GM19193 (cell line): ENCODE data around the gene TNNT1.

Experiments used
- POLR2A ChIP-seq: IDR thresholded peaks from 4 replicates; pipeline ENCODE4 v1.6.1; 2011; ENCODE audit not compliant: insufficient read depth, insufficient read length; ENCODE audit errors: extremely low read depth

TNNT1 gene

GRCh38 chr19:55173714-55174409 is 24.9 kb upstream of the TNNT1 start:
- TF ChIP-seq POLR2A: no peak

GRCh38 chr19:55173186-55173713 is 24.2 kb upstream of the TNNT1 start:
- no peak for TF ChIP-seq POLR2A

- no peak for TF ChIP-seq POLR2A
These were observed 23.7 kb upstream of the TNNT1 start for GRCh38 chr19:55172741-55173140.

GRCh38 chr19:55171440-55171839 is 22.4 kb upstream of the TNNT1 start:
- TF ChIP-seq POLR2A: no peak

DNA sequence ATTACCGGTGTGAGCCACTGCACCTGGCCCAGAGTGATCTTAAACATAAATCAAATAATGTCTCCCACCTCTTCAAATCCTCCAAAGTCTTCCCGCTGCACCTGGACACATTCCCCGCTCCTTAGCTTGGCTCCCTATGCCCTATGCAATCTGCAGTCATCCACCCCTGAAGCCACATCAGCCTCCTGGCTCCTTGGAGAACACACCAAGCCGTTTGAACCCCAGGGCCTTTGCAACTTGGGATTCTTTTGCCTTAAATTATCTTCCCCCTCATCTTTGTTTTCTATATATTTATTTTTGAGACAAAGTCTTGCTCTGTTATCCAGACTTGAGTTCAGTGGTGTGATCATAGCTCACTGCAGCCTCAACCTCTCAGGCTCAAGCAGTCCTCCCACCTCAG is 20.1 kb upstream of the TNNT1 start:
- TF ChIP-seq POLR2A: no peak

DNA sequence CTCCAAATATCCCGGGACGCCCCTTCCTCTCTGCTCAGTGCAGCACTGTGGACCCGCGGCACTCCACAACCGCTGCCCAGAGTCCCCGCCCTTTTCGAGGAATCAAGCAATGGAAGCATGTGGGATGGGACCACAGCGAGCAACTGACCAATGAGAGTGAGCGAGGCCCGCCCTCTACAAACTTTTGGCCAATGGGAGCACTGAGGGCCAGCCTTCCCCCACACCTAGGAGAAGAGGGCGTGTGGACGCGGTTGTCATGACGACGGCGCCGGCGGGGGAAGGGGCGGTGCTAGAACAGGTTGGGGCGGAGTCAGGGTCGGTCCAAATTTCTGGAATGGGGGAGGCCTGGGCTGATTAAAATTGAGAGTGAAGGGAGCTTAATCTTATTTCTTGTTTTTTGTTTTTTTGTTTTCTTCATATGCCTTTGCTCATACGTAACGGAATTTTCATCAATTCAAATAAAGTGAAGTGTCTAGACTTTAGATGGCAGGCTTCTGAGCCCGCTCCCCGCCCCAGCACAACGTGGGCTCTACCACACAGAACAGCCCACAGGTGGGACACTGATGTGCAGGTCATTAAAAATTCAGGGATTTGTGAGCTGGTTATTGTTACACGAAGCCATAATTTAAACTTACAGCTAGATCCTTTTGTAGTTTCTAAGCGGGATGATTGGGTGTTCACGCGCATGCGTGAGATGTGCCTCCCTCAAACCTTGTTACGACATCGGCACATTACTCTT is 17.7 kb upstream of the TNNT1 start, which contains the start of gene DNAAF3:
Gene DNAAF3, minus strand, starts transcription at position 84 of the 739 bp plus-strand sequence. CDS start 200 bp downstream, outside the sequence.
- no peak for TF ChIP-seq POLR2A

DNA sequence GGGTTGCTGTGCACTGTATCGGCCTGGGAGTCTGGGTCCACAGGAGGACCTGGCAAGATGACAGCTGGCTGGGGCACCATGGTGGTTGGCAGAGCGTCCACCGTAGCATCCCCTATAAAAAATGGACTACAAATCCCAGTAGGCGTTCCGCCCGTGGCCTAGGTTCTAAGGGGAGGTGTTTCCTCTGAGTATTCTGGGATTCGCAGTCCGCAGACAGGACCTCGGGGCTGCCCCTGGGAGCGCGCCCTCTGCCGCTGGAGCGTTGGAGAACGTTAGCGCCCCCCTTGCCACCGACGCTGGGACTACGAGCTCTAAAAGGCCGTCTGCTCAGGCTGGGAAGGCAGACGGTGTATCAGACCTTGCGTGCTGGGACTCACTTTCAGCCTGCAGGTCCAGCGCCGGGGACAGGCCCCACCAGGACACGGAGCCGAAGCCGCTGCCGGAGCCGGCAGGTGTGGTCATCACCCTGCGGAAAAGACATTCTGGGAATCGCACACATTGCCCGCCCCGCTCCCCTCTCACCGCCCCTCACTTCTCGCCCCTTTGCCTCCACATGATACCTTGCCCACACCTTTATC is 17.0 kb upstream of the TNNT1 start:
- no peak for TF ChIP-seq POLR2A

- TF ChIP-seq POLR2A: no peak
These were observed 12.7 kb upstream of the TNNT1 start for GRCh38 chr19:55161571-55162322.

DNA sequence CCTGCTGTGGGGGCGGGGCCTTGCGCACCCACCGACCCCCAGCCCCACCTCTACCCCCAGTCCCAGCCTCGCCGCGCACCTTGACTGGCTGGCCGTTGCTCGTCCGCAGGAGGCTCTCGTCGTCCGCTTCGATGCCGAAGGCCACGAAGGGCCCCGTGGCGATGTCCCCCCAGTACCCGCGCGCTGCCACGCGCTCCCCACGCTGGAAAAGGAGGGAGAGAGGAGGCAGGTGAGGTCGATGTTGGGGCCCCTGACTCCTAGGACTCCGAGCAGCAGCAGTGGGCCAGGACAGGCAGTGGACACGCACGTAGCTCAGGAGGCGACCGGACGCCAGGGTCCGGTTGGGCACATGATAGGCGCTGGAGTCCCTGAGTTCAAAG is 12.0 kb upstream of the TNNT1 start:
- no peak for TF ChIP-seq POLR2A

- no peak for TF ChIP-seq POLR2A
These were observed 11.4 kb upstream of the TNNT1 start for GRCh38 chr19:55160128-55160985.

- TF ChIP-seq POLR2A: no peak
These were observed 10.1 kb upstream of the TNNT1 start for GRCh38 chr19:55158848-55159749.

DNA sequence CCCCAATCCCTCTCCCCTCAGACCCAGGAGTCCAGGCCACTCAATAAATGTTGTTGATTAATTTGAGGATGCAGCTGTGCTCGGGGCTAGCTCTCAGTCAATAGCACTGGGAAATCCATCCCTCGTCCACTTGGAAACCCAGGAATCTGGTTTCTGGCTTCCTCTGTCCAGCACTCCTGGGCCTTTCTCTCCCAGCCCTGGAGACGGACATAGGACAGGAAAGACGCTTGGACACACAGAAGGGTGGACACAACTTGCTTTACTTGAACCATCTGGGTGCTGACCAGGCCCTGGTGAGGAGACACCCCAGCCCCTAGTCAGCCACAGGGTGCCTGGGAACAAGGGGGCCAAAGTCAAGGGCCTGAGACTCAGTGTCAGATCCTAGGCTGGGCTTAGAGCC is 9.4 kb upstream of the TNNT1 start:
- TF ChIP-seq POLR2A: no peak

DNA sequence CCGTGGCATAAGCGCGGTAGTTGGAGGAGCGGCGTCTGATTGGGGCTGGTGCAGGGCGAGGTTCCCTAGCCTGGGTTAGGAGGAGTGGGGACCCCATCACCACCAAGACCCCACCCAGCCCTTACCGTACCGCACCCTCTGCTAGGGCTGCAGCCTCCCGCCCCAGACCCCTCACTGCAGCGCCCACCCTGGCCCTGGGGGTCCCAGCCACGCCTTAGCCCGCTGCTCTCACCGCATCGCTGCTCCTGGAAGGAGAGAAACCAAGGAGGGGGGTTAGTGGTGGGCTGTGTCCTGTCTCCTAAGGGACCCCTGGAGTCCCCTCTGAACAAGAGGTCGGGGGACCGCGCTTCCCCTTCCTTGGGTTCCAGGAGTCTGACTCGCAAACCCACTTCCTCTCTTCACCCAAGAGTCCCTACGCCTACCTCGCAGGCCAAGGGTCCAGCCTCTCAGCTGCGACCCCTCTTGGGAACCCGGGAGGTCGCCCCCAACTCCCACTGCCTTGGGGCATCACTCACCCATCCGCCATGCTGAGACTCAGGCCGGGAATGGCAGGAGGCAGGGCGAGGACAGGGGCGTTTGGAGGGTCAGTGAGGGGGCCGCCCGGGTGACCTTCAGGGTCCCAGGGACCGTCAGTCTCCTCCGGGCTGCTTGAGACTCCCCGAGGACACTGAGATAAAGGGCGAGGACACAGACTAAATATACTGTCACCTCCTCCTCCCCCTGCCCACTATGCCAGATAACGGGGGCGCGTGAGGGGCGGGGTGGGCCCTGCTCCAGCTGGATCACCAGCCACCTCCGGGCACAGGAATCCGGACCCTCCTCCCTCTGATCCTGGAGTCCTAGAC is 8.3 kb upstream of the TNNT1 start, which contains the start of gene TNNI3:
Gene TNNI3, minus strand, starts transcription at position 669 of the 845 bp plus-strand sequence. Its CDS starts 143 bp downstream, at position 526.
- no peak for TF ChIP-seq POLR2A
